OCI-LY1 (cell line): ENCODE data around the gene CEP135.

Experiments used
- EZH2 ChIP-seq: fragments of 200-600 bp; sonication (generic), shearing (Covaris generic); IDR thresholded peaks from 2 replicates; pipeline ENCODE4 v1.8.0; 2017; ENCODE audit warnings: borderline replicate concordance, mixed run types, mild to moderate bottlenecking, antibody characterized with exemption, low read length, moderate library complexity, mixed read lengths
- TF ChIP-seq, protein P1 (sequence below): fragments of 200-600 bp; sonication (generic), shearing (Covaris generic); IDR thresholded peaks from 2 replicates; pipeline ENCODE4 v1.5.1; 2017; ENCODE audit warnings: mild to moderate bottlenecking, antibody characterized with exemption, low read length, moderate library complexity, mixed read lengths

DNA sequence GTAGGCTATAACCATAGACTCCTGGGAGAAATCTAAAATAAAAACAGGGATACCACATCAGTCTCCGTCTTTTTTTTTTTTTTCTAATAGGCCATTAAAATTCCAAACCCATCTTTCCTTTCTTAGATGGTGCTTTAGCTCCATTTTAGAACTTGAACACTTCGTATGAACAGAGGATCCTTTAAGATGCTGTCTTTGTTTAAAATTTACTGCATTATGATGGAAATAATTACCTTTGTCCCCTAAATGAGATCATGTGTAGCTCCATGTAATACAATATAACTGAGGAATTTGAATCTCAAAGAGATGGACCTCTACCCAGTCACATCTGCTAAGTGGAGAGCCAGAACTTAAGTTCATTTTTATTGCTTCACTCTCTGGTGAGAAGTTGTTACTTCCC is 47.9 kb downstream of the CEP135 start:
- no peak for TF ChIP-seq EZH2
- TF ChIP-seq, protein P1, sequence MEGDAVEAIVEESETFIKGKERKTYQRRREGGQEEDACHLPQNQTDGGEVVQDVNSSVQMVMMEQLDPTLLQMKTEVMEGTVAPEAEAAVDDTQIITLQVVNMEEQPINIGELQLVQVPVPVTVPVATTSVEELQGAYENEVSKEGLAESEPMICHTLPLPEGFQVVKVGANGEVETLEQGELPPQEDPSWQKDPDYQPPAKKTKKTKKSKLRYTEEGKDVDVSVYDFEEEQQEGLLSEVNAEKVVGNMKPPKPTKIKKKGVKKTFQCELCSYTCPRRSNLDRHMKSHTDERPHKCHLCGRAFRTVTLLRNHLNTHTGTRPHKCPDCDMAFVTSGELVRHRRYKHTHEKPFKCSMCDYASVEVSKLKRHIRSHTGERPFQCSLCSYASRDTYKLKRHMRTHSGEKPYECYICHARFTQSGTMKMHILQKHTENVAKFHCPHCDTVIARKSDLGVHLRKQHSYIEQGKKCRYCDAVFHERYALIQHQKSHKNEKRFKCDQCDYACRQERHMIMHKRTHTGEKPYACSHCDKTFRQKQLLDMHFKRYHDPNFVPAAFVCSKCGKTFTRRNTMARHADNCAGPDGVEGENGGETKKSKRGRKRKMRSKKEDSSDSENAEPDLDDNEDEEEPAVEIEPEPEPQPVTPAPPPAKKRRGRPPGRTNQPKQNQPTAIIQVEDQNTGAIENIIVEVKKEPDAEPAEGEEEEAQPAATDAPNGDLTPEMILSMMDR: no peak
